LoVo (cell line): Measurements from ENCODE around the gene FAM83D.

Source experiments
- DNase-seq: peaks from one replicate; pipeline ENCODE4 v3.0.0-alpha.2; 2016; ENCODE audit warnings: low spot score

FAM83D gene, protein sequence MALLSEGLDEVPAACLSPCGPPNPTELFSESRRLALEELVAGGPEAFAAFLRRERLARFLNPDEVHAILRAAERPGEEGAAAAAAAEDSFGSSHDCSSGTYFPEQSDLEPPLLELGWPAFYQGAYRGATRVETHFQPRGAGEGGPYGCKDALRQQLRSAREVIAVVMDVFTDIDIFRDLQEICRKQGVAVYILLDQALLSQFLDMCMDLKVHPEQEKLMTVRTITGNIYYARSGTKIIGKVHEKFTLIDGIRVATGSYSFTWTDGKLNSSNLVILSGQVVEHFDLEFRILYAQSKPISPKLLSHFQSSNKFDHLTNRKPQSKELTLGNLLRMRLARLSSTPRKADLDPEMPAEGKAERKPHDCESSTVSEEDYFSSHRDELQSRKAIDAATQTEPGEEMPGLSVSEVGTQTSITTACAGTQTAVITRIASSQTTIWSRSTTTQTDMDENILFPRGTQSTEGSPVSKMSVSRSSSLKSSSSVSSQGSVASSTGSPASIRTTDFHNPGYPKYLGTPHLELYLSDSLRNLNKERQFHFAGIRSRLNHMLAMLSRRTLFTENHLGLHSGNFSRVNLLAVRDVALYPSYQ

DNA sequence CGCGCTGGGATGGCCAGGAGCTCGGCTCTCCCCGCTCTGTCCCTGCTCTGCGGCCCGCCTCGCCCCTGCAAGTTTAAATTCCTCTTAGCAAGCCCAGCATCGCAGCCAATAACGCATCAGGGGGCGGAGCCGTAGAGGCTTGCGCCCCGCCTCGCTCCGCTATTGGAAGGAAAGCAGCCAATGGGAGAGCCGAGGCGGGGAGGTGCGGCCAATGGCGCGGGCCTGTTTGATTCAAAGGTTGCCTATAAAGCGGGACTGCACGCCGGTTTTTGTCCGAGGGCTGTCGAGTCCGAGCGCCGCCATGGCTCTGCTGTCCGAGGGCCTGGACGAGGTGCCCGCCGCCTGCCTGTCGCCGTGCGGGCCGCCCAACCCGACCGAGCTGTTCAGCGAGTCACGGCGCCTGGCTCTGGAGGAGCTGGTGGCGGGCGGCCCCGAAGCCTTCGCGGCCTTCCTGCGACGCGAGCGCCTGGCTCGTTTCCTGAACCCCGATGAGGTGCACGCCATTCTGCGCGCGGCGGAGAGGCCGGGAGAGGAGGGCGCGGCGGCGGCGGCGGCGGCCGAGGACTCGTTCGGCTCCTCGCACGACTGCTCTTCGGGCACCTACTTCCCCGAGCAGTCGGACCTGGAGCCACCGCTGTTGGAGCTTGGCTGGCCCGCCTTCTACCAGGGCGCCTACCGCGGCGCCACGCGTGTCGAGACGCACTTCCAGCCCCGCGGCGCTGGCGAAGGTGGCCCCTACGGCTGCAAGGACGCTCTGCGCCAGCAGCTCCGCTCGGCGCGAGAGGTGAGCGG lies at the start of gene FAM83D:
Gene FAM83D, plus strand, starts transcription at position 276 of the 792 bp plus-strand sequence. Its CDS starts 26 bp downstream, at position 302.
- peak; percentile 96 for DNase-seq

DNA sequence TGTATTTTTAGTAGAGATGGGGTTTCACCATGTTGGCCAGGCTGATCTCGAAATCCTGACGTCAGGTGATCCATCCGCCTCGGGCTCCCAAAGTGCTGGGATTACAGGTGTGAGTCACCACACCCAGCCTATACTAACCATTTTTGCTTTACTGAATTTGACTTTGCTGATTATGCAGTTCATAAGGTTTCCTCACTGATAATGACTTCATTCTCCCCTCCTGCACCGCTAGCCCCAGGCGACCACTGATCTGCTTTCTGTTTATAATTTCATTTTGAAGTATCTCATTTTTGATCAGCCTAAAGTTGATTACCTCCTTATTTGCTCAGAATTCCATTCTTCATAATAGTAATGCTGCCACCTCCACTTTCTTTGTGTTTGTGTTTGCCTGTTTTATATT lies 48.7 kb upstream of the FAM83D start:
- DNase-seq, result no peak

DNA sequence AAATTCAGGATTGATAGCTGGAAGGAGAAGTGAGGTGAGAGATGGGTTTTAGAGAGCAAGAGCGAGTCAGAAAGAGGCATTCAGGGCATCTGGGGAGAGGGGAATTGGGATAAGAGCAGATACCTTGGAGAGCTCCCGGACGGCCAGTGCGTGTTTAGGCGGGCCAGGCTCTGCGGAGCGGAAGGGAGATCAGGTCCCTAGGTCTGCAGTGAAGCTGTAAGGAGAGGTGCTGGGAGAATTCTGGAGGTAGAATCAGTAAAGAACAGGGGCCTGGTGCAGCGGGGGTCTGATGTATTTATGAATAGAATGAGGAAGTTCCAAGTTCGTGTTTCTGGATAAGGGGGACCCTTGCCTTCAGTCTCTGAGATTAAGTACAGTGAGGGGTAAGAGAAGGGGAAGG lies 47.4 kb upstream of the FAM83D start:
- DNase-seq, result no peak

DNA sequence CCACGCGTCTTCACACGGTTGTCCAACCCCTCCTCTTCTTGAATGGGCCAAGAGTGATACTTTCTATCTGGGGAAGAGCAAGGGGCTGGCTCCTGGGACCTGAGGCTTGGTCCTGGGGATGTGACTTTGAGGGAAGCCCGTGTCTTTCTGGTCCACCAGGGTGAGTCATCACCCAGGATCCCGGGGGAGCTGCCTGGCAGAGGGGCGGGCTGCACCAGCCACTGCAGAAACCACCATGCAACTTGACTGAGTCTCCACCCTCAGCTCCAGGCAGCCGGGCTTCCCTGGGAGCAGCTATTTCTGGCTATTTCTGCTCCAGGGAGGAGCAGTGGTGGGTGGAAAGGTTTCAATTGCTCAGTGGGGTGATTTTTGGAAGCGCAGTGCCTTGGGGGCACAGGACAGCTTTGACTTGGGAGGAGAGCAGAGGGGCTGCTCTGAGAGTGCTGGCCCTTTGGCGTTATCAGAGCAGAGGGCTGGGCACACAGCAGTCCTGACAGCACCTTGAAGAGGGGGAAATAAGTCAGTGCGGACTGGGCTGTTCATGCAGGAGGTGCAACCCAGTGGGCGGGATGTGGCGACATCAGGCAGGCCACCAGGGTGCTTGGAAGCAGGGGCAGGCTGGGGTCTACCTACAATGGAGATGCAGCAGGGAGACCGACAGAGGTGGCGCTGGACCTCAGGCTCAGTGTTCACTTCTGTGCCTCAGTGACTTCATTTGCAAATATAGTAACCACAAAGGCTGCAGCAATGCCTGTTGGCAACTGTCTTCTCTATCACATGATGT lies 45.1 kb upstream of the FAM83D start:
- DNase-seq, result no peak

DNA sequence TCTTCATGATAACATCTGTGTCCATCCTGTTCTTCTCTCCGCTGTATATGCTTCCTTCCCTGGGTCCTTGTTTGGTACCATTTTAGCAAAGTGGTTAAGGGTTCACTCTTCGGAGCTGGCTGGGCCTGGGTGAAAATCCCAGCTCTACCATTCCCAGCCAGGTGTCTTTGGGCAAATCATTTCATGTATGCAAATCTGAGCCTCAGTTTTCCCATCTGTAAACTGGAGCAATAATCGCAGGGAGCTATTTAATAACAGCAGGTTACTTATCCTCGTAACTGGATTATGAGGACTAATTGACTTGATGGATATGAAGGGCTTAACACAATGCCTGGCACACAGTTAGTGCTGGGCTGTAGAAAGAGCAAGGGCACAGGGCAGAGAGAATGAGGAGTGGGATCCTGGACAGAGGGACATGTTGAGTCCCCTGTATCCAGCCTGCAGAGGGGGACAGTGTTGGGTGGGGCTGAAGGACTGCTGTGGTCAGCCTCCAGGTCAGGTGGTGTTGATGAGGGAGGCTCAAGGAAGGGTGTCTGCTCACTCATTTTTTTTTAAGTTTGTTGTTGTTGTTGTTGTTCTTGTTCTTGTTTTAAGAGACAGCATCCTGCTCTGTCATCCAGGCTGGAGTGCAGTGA lies 44.3 kb upstream of the FAM83D start:
- no peak for DNase-seq

DNA sequence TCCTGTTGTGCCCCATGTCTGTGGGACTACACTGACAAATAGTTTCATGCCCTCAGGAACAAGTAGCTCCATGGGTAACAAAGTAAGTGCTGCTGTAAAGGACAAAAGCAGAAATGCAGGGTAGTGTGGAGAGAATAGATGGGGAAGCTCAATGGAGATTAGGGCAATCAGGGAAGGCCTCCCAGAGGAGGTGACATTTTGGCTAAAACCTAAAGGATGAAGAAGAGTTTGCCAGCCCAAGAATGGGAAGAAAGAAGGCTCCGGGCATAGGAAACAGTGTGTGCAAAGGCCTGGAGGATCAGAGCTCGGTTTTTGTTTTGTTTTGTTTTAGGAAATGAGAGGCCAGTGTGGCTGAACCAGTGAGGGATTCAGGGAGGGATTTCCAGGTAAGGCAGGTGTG lies 43.6 kb upstream of the FAM83D start:
- no peak for DNase-seq

DNA sequence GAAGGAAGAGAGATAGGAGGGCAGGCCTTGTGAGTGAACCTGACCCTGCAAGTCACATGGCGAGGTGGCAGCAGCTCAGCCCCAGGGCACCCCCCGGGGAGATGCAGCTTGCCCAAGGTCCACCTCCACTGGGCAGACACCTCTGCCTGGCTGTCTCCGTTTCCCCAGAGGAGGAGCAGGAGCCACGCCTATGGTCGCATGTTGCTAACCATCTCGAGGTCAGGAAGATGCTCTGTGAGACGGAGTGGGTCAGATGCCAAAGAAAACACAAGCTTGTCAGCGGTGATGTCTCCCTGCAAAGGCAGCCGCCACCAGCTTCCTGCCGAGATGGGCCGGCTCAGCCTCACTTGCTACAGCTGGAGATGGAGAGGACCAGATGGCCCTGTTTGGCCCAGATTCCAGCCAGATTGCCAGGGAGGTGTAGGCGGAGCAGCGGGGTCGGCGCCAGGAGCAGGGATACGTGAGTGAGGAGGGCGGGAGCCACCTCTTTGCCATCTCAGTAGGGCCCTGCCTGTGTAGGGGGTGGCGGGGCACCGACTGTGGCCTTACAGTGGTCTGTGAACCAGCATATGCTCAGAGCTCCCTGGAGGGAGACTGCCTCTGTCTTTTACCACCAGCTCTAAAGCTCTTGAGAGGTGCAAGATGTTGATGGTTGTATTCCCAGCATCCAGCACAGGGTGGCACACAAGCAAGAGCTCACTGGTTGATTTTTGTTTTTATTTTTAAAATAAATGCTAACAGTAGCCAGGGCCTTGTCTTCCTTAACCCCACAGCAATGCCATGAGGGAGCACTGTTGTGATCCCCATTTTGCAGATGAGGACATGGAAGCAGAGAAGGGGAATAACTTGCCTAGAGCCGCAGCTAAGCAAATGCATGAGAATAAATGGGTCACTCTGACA lies 42.9 kb upstream of the FAM83D start:
- no peak for DNase-seq

DNA sequence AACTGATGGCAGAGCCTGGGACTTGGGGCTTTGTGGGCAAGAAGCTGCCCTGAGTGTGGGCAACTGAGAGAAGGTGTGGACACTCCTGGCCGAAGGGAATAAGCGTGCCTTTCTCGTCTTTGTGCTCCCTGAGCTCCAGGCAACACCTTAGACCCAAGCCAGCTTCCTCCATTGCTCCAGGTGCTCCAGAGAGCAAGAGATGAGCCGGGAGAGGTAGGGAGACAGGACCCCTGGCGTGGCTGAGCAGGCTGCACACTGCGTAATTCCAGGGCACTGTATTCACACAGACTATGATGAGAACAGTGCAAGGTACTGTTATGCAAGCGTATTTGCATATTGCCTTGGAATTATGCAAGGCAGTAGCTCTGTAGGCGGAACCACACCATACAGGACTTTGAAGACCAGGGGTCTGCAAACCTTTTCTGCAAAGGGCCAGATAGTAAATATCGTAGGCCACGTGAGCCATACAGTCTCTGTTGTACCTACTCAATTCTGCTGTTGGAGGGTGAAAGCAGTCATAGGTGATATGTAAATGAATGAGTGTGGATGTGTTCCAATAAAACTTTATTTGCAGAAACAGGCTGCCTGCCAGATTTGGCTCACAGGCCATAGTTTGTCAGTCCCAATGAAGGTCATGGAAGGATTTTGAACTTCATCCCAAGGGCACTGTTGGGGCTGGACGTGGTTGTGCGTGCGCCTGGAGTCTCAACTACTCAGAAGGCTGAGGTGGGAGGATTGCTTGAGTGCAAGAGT lies 42.1 kb upstream of the FAM83D start:
- DNase-seq, result no peak

DNA sequence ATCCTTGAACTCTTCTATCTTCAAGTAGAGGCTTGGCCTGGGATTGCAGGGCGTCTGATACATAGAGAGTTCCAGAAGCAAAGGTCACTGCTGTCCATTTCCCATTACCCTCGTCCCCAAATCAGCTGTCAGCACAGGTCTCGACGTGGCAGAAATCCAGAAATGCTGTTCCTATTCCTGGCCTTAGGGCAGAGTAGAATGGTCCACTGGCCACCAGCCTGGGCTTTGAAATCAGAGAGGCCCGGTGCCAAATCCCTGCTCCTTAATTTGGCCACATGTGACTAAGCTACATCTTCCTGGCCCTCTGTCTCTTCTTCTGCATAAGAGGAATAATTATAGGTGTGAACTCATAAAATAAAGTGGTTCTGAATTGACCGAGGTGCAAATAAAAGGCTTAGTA lies 40.9 kb upstream of the FAM83D start:
- no peak for DNase-seq

DNA sequence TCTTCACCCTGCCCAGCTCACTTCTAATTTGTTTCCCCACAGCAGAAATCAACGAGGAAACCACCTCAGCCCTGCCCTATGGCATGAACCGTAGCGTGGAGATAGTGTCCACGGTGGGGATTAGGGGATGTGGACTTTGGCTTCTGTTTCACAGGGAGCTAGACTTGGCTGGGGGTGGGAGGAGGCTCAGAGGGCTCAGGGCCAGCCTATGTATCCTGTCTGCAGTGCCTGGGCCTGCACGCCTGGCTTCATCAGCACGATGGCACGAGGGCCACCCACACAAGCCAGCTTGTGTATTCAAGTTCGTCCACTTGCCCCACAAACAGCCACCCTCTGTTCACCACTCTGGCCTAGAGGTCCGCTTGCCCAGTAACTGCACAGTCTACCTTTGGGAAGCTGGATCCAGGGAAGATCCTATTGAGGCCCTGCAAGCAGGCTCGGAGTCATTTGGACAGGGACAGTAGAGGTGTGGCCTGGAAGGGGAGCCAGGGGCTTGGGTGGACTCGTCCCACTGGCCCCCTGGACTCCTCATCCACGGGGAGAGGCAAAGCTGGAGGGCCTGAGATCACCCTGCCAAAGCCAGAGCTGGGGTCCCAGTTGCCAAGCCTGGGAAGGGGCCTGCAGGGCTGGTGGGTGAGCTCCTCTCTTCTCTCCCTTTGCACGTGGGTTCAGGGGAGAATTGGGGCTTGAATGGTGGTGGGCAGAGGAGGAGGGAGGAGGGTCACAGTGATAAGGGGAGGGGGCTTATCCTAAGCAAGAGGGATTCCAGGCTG lies 38.0 kb upstream of the FAM83D start:
- DNase-seq, result no peak

DNA sequence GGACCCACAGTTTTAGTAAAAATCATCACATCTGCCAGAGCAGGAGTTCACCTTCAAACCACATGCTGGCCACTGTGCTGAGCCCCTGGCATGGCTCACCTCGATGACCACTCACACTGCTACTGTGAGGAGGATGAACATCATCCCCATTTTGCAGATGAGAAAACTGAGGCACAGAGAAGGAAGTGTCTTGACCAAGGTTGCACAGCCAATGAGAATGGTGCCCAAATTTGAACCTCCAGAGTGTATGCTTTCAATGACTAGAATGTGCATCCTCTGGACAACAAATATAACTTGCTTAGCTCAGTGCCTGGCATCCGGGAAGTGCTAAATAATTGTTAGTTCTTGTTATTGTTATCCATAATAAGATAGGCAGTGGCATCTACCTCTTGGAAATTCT lies 37.2 kb upstream of the FAM83D start:
- no peak for DNase-seq

DNA sequence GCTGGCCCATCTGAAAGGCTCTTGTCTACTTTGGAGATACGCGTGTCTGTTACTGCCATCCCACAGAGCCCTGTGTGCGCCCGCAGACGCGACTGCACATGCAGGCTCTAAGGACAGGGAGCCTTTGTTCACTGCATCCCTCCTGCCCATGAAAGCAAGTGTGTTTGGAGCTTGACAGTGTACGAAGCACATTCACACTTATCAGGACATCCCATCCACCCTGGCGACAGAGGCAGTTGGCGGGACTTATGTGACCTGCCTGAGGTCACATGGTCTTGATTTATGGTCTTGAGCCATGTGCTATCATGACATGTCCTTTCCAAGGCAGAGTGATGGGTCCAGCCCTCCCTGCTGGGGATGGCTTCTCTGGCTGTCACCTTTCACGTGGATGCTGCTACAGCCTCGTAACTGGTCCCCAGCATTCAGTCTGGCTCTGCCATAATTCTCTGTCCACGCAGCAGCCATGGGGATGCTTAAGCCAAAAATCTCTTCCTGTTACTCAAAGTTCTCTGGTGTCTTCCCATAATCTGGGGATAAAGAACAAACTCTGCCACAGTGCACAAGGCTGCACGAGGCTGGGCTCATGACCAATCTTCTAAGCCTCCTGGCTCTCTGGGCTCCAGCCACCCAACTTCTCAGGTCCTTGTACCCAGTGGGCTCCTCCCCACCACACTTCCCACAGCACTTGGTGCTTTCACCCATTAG lies 36.3 kb upstream of the FAM83D start:
- no peak for DNase-seq

DNA sequence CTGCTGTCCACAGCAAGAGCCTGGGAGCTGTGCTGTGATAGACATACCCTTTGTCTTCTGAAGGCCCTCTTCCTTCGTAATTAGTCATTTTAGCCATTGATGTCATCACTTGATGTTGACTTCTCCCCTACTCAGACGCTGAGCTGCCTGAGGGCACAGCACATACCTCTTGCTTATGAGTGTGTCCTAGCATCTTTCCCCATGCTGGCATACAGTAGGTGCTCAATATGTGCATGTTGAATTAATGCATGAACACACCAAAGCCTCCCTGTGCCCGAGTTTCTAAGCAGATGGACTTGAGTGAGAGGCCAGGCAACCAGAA lies 35.8 kb upstream of the FAM83D start:
- no peak for DNase-seq

DNA sequence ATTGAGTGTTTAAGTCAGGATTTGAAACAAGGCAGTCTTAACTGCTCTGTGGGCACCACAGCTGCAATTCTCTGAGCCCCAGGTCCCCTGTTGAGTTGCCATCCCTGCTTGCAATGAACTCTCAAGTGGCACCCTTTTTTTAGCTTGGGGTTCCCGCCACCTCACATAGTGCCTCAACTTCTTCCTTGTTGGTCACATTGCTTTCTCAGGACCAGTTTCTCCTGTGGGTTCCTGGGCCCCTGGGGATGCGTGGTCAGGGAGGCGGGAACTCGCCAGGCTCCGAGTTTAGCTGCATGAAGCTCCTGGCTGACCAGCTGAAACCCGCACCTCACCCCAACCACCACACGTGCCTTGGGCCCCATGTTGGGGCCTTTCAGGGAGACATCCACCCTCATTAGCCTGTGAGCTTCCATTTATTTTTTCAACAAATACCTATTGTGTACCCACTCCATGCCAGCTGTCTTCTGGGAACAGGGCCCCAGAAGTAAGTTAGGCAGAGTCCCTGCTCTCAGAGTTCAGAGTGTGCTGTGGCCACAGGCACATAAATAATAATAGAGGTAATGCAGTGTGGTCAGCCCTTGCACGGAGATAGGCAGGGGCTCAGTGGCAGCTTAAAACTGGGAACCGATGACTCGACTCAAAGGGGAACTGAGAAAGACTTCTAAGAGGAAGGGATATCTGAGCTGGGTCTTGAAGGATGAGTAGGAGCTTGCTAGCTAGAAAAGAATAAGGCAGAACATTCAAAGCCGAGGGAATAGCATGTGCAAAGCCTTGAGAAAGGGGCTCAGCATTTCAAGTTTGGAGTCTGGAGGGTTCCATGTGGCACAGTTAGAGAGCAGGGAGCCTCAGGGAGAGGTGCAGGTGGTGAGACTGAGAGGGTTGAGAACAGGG lies 33.9 kb upstream of the FAM83D start:
- DNase-seq, result no peak

DNA sequence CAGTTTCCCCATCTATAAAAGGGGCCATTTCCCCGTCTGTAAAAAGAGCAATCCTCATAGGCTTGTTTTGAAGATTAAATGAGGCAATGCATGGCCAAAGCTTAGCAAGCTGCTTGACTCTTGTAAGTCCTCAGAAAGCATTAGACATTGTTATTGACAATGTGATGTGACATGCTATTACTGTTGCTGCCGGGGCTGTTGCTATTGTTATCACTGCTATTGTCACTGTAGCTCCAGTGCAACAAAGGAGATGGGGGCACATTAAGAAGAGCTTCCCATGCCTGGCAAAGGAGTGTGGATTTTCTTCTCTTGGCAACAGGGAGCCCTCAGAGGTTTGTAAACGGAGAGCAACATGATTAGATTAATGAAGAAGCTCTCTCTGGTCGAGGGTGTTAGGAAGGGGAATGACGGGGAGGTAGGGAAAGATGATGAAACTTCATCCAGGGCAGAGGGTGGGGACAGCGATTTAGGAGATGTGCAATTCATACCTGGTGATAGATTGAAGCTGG lies 33.1 kb upstream of the FAM83D start:
- DNase-seq, result no peak

DNA sequence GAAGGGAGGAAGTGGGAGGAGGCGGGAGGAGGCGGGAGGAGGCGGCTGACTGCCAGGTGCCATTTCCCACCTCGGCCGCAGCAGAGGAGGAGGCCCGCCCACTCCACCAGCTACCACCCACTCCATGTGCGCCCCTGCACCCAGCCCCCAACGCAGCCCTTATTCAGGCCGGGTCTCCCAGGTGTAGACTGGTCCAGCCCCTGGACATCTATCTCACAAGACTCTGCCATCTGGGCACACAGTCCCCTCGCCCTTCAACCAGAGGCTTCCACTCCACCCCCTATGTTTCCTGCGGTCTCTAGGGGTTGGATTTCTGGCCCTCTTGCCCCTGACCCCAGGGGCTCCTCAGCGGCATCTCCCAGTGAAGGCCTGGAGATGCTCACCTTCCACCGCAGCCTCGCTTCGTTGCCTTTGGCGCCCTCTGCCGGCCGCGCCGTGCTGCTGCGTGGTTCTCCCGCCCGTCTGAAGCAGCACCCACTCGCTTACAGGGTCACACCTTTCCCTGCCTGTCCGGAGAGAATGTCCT lies 32.6 kb upstream of the FAM83D start:
- peak; percentile 61 for DNase-seq
